IPS-18c (cell line): Measurements from ENCODE around the gene SNU13.
A peak's percentile ranks its signal among the peaks of the same experiment; 100 is the strongest.
"Not testable (repeated sequence)": the region's sequence is repeated elsewhere in the genome, so short reads cannot be mapped to it uniquely, and the experiment has no call there.

Experiments
- H3K4me3 ChIP-seq: 2 replicates; pipeline ENCODE4 v1.7.0; 2013; ENCODE audit warnings: low read depth, mild to moderate bottlenecking, low read length, moderate library complexity; ENCODE audit not compliant: insufficient read depth
- H3K9me3 ChIP-seq: one replicate; pipeline ENCODE4 v1.6.1; 2013; ENCODE audit warnings: mild to moderate bottlenecking, low read length, moderate library complexity; ENCODE audit not compliant: control insufficient read depth, insufficient read depth

SNU13 gene

GRCh38 chr22:41684194-41684593, 4.5 kb downstream of the SNU13 start:
- no peaks in the 10 kb centered on the region for H3K9me3 ChIP-seq
- H3K4me3 ChIP-seq = no peak overlapping the region

- Histone ChIP-seq H3K4me3 (no peak overlapping the region), H3K9me3 (no peaks in the 10 kb centered on the region)
These were observed 5.1 kb downstream of the SNU13 start for GRCh38 chr22:41683616-41684015.

GRCh38 chr22:41683052-41683451, 5.6 kb downstream of the SNU13 start:
- Histone ChIP-seq H3K9me3 (no peaks in the 10 kb centered on the region), H3K4me3 (peak overlapping the region; percentile 28; the same call in 1 of the 2 replicates)

- no peaks in the 10 kb centered on the region for H3K9me3 ChIP-seq
- peak overlapping the region; percentile 71 for H3K4me3 ChIP-seq
These were observed 6.4 kb downstream of the SNU13 start for GRCh38 chr22:41682033-41682807.

- H3K9me3 ChIP-seq = no peaks in the 10 kb centered on the region
- H3K4me3 ChIP-seq = peak overlapping the region; percentile 71
These were observed 7.1 kb downstream of the SNU13 start for GRCh38 chr22:41681616-41682015.

GRCh38 chr22:41676134-41676533, 12.5 kb downstream of the SNU13 start:
- no peaks in the 10 kb centered on the region for H3K9me3 ChIP-seq
- no peak overlapping the region for H3K4me3 ChIP-seq

- no peak overlapping the region for H3K4me3 ChIP-seq
- H3K9me3 ChIP-seq = no peaks in the 10 kb centered on the region
These were observed 13.8 kb downstream of the SNU13 start for GRCh38 chr22:41674846-41675340.

GRCh38 chr22:41672780-41673509, 15.7 kb downstream of the SNU13 start:
- Histone ChIP-seq H3K4me3 (no peak overlapping the region), H3K9me3 (no peaks in the 10 kb centered on the region)

- not testable (repeated sequence) for H3K9me3 ChIP-seq, H3K4me3 ChIP-seq
These were observed 16.6 kb downstream of the SNU13 start for GRCh38 chr22:41672096-41672495.

GRCh38 chr22:41668971-41669911, 19.4 kb downstream of the SNU13 start:
- H3K4me3 ChIP-seq = no peak overlapping the region

GRCh38 chr22:41664951-41665350, 23.7 kb downstream of the SNU13 start:
- Histone ChIP-seq H3K4me3 (no peak overlapping the region), H3K9me3 (no peaks in the 10 kb centered on the region)

More at GRCh38 chr22:41668971-41669911, 19.4 kb downstream of the SNU13 start:
- no peaks in the 10 kb centered on the region for H3K9me3 ChIP-seq

GRCh38 chr22:41664490-41664889, 24.2 kb downstream of the SNU13 start:
- H3K4me3 ChIP-seq = no peak overlapping the region
- no peaks in the 10 kb centered on the region for H3K9me3 ChIP-seq

GRCh38 chr22:41663594-41663993, 25.1 kb downstream of the SNU13 start:
- H3K9me3 ChIP-seq, H3K4me3 ChIP-seq: not testable (repeated sequence)

- H3K9me3 ChIP-seq = no peaks in the 10 kb centered on the region
- no peak overlapping the region for H3K4me3 ChIP-seq
These were observed 27.0 kb downstream of the SNU13 start for GRCh38 chr22:41661713-41662112.

GRCh38 chr22:41661088-41661487, 27.6 kb downstream of the SNU13 start:
- Histone ChIP-seq H3K4me3 (no peak overlapping the region), H3K9me3 (no peaks in the 10 kb centered on the region)

GRCh38 chr22:41660416-41660815, 28.3 kb downstream of the SNU13 start:
- Histone ChIP-seq H3K4me3 (no peak overlapping the region), H3K9me3 (no peaks in the 10 kb centered on the region)

GRCh38 chr22:41659941-41660340, 28.7 kb downstream of the SNU13 start:
- Histone ChIP-seq H3K9me3 (no peaks in the 10 kb centered on the region), H3K4me3 (no peak overlapping the region)
